ENCODE data around the gene YIF1A.

GRCh38 chr11:66263231-66263630 is 25.7 kb downstream of the YIF1A start:
- TF ChIP-seq HNF4A (conservative IDR thresholded peaks at IDR 0.05) = no peak
- no peak for TF ChIP-seq EGR1 (IDR thresholded peaks at IDR 0.05; ENCODE audit: low read depth in 2 of 2)
- TF ChIP-seq REST (IDR thresholded peaks at IDR 0.05) = no peak
- TF ChIP-seq, protein P1, sequence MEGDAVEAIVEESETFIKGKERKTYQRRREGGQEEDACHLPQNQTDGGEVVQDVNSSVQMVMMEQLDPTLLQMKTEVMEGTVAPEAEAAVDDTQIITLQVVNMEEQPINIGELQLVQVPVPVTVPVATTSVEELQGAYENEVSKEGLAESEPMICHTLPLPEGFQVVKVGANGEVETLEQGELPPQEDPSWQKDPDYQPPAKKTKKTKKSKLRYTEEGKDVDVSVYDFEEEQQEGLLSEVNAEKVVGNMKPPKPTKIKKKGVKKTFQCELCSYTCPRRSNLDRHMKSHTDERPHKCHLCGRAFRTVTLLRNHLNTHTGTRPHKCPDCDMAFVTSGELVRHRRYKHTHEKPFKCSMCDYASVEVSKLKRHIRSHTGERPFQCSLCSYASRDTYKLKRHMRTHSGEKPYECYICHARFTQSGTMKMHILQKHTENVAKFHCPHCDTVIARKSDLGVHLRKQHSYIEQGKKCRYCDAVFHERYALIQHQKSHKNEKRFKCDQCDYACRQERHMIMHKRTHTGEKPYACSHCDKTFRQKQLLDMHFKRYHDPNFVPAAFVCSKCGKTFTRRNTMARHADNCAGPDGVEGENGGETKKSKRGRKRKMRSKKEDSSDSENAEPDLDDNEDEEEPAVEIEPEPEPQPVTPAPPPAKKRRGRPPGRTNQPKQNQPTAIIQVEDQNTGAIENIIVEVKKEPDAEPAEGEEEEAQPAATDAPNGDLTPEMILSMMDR (IDR thresholded peaks at IDR 0.05; ENCODE audit: low read depth, low read length, missing input control) = no peak
